ENCODE data around the gene HJURP.

The HJURP gene

DNA sequence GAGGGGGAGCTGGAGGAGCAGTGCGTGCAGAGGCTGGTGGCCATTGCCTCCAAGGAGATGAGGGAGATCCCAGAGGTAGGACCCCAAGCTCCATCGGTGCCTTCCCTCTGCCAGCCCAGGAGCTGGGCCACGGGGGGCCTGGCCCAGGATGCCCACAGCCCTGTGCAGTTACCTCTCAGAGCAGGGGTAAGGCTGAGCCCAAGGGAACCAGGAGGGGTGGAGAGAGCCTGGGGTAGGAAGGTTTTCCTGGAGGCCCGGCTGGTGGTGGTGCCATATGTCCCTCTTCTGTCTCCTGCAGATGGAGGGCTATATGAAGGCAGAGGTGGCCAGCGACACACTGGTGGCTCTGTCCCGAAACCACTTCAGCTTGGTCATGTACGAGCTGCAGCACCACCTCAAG, 64.8 kb downstream of the HJURP start:
- H3K9ac ChIP-seq (ENCODE audit: low read length) = no peak overlapping the region
- no peaks in the 10 kb centered on the region for H3K4me1 ChIP-seq (ENCODE audit: control insufficient read depth, insufficient read depth, low read length)
- H3K4me3 ChIP-seq (ENCODE audit: low read depth, low read length) = no peak overlapping the region
- no peaks in the 10 kb centered on the region for H3K9me3 ChIP-seq (ENCODE audit: control insufficient read depth, insufficient read depth, low read depth, low read length)
- no peaks in the 10 kb centered on the region for H3K36me3 ChIP-seq (ENCODE audit: control insufficient read depth, insufficient read depth, low read length)
- H3K27ac ChIP-seq (ENCODE audit: low read depth, low read length) = no peak overlapping the region
- H3K27me3 ChIP-seq (ENCODE audit: control insufficient read depth, insufficient read depth, low read length) = no peaks in the 10 kb centered on the region

Measured in HUES6 (cell line).